SK-N-SH treated with all-trans-retinoic acid at 6 μM for 48 hours (cell line): ENCODE data around the gene CLINT1.

ENCODE experiments used
- ARNTL ChIP-seq: fragments of 450-650 bp; formaldehyde crosslinking; IDR thresholded peaks from 2 replicates; pipeline ENCODE4 v1.5.0; 2020; ENCODE audit warnings: low read depth, mild to moderate bottlenecking, moderate library complexity, borderline replicate concordance
- BACH2 ChIP-seq: fragments of 250-450 bp; sonication (Bioruptor Pico); IDR thresholded peaks from 2 replicates; pipeline ENCODE4 v1.9.0; 2021; ENCODE audit warnings: mild to moderate bottlenecking, borderline replicate concordance
- ESRRG ChIP-seq: fragments of 250-450 bp; sonication (Bioruptor Pico); IDR thresholded peaks from 2 replicates; pipeline ENCODE4 v1.6.1; 2021; ENCODE audit warnings: mild to moderate bottlenecking
- GLIS3 ChIP-seq: fragments of 250-450 bp; sonication (Bioruptor Pico); IDR thresholded peaks from 2 replicates; pipeline ENCODE4 v1.5.0; 2020; ENCODE audit warnings: mild to moderate bottlenecking, moderate library complexity
- SNAI2 ChIP-seq: fragments of 250-450 bp; sonication (Bioruptor Pico); IDR thresholded peaks from 2 replicates; pipeline ENCODE4 v1.5.0; 2020; ENCODE audit warnings: mild to moderate bottlenecking, moderate library complexity
- TCF4 ChIP-seq: fragments of 250-450 bp; sonication (Bioruptor Pico); IDR thresholded peaks from 2 replicates; pipeline ENCODE4 v1.8.0; 2021; ENCODE audit warnings: mild to moderate bottlenecking, moderate library complexity, borderline replicate concordance
- TOX ChIP-seq: fragments of 250-450 bp; sonication (Bioruptor Pico); IDR thresholded peaks from 2 replicates; pipeline ENCODE4 v1.8.0; 2021; ENCODE audit warnings: mild to moderate bottlenecking, moderate library complexity, borderline replicate concordance
- ZFP30 ChIP-seq: fragments of 450-650 bp; formaldehyde crosslinking; IDR thresholded peaks from 2 replicates; pipeline ENCODE4 v1.5.0; 2022; ENCODE audit warnings: mild to moderate bottlenecking, moderate library complexity
- ZNF70 ChIP-seq: fragments of 450-650 bp; formaldehyde crosslinking; IDR thresholded peaks from 2 replicates; pipeline ENCODE4 v1.5.0; 2020; ENCODE audit warnings: mild to moderate bottlenecking, moderate library complexity

- TF ChIP-seq SNAI2: no peak
- no peak for TF ChIP-seq ESRRG (CRISPR knock-in tag)
- TF ChIP-seq TOX (CRISPR knock-in tag): no peak
- TF ChIP-seq GLIS3 (CRISPR knock-in tag): no peak
- TF ChIP-seq BACH2: no peak
- TF ChIP-seq TCF4 (CRISPR knock-in tag): no peak
- TF ChIP-seq ZFP30 (CRISPR knock-in tag): no peak
- TF ChIP-seq ARNTL (CRISPR knock-in tag): no peak
- no peak for TF ChIP-seq ZNF70 (CRISPR knock-in tag)
Measured at GRCh38 chr5:157758706-157759105, 100.2 kb downstream of the CLINT1 start.
